Fibroblast of the conjunctiva (primary cell): ENCODE measurements around the gene CAPS.

Experiments used
- DNase-seq: peaks from one replicate; pipeline ENCODE4 v3.0.0-alpha.2; 2010; ENCODE audit warnings: low read depth

Gene CAPS

DNA sequence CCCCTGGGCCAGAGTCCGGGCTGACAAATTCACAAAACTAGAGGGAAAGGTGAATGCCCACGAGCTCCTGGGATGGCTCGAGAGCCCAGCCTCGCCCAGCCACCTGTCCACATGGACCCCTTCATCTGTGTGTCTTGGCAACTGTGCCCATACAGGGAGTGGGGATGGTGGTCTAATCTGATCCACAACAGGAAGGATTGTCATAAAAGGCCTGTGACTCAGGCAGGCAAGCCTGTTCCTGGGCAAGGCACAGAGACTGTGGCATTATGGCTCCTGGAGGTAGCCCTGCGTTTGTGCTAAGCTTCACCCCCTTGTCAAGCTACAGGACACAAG, 20.0 kb downstream of the CAPS start:
- no peak for DNase-seq

GRCh38 chr19:5934774-5935472, 20.9 kb downstream of the CAPS start:
- DNase-seq, result peak; percentile 57

DNA sequence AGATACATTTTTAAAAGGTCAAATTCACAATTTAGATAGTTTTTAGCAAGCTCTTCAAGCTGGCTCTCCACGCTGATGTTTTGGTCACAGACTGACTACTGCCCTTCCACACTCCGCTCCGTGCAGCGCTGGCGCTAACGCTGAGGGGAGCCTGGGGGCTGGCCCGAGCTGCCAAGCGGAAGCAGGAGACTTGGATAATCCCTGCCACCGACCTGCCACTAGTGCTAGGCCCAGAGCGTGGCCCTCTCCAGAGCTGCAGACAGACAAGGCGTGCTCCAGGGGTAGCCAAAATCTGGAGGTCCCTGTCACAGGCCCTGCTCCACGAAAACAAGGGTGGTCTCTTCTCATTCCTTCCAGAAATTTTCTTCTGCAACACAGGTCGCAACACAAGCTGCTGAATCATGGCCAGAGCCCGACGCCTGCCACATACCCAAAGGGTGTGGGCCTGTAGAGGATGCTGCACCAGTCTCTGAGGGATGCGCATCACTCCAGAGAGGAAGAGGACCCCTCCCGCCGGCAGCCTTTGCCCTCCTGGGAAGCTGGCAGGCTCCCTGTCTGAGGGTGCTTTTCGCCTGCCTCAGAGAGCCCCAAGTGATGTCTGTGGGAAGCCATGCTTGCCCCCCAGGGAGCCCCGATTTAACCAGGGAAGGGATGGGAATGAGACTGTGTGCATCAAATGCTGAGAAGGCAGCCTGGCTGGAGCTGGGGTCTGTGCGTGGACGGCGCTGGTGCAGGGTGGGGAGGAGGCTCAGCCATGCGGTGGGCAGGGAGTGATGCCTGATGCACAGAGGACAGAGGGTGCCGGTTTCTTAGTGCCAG, 21.6 kb downstream of the CAPS start:
- DNase-seq, result no peak

- no peak for DNase-seq
These were observed 22.2 kb downstream of the CAPS start for GRCh38 chr19:5936292-5936592.

DNA sequence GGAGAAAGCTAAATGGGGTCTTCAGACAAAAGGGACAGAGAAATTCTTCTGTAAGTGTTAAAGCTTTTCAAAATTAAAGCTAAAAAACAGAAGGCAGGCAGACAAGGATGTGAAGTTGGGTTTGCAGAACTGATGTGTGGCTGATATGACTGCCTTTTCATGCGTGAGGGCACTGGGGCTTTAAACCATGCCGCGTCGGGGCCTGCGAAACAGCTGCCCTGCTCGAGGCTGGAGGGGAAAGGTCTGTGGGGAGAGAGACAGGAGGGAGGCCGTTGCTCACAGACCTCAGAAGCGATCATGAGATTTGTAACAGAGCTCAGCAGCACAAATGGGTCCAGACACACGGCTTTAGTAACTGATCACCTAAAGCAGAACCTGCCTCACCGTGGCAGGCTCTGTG, 23.5 kb downstream of the CAPS start:
- DNase-seq, result no peak

DNA sequence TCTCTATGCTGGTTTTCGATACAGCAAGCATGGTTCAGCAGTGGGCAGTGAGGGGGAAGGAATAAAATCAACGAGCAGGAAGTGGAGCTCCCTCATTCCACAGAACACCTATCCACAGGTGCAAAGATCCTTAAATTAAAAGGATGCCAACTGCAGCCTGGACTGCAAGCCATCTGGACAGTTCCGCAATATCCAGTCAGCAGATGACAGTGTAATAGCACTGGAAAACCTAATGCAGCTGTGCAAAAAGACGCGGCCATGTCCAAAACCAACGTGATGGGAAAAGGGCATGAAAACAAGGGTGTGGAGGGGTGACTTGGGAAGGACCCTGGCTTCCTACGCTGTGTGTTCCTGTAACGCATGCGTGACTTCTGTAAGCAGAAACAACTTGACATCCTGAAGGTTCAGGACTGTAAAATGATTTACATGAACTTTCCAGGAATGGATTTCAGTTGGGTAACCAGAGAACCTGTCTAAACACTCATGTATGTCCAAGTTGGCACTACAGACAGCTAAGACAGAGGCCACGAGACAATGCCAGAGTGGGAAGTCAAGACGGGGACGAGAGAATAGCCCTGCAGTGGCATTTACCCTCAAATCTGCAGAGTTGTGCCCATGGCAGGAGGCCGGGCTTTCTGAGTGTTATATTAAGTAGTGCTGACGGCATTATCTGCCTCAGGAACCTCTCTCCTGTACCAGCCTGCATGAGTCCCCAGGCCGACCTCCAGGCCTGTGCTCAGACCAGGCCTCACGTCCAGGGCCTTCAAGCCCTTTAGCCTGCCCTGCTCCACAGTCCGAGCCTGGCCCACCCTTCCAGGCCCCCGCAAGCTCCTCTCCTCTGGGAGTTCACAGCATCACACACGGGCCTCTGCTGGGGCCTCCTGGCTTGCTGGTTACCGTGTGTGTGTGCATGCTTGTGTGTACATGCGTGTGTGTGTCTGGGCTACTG, 26.5 kb downstream of the CAPS start:
- DNase-seq, result no peak

- DNase-seq, result no peak
These were observed 27.6 kb downstream of the CAPS start for GRCh38 chr19:5941673-5942072.

DNA sequence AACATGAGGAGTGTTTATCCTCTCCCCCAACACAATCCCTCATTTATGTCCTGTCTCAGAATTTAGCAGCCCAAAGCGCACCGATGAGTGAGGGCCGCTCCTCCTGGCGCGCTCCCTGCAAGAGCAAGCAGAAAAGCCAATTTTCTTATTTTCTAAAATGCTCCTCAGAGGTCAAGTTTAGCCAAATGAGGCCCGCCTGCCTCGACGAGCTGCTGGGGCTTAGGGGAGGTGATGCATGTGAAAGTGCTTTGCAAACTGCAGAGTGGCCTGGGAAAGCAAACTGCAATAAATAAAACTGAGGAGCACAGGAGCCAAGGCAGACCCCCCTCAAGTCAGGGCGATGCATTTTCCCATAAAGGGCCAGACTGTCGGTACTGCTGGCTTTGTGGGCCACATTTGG, 29.0 kb downstream of the CAPS start:
- DNase-seq, result no peak

DNA sequence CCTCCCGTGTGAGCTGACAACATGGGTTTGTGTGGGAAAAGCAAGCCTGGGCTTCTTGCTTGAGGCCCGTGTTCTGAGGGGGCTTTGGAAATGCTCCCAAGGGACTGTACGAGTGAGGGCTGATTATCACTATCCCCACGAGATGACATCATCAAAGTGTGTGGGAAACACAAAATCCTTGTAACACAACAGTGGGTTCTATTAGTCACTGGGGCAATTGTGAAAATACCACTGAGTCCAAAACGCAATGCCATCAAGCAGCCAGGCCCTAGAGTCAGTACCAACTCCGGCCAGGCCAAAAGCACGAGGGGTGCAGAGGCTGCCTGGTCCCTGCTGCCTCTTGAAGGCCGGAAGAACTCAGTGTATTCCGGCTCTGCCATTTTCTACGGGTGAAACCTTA, 29.6 kb downstream of the CAPS start:
- no peak for DNase-seq

GRCh38 chr19:5947435-5947834, 33.4 kb downstream of the CAPS start:
- DNase-seq, result peak; percentile 18

DNA sequence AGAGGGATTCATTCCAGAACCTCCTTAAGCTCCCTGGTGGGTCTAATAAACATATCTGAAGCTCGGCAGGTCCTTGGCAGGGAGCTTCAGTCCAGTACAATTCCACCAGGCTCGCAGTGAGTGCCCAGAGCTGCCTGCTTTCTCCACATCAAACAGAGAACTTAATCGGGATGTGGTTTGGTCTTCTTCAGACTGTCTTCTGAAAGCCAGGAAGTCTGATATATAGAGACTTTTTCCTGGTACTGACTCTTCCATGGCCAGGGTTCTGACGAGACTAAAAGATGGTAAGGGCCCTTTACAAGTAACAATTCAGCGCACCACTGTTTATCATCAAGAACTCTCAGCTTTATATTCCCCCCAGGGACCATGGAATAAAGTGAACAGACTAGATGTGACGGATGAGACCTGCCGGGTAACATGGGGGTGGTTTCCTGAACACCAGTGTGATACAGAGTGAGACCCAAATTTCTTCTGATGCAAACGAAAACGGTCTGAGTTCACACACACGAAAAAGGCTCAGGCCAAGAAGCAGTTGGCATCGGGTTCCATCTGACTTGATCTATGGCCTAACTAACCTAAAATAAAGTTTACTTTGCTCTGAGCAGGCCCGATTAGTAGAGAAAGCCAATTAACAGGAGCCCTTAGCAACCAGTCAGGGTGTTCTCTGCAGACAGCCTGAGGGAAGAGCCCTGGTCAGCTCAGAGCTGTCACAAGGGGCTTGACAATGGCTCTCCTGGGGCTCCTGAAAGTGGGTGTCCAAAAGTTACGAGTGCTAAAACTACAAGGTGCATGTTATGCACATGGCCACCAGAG, 34.9 kb downstream of the CAPS start:
- DNase-seq, result no peak

GRCh38 chr19:5949792-5950305, 35.8 kb downstream of the CAPS start:
- DNase-seq, result no peak

DNA sequence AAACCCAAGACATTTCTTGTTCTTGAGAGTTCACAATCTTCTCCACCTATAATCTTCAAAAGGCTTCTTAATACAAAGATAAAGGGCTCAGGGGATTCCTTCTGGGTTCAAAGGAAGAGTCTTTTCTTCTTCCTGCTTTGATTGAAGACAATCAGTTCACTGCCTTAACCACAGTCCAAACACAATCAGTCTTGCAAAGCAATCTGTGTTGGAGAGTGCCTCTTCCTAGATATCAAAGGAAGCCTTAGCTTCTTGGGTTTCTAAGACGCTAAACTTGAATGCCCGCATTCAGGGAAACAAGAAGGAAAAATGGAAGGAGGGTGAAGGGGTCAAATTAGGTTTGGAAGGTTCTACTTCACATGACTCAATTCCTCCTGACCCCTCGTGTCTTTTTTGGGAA, 36.7 kb downstream of the CAPS start:
- no peak for DNase-seq

DNA sequence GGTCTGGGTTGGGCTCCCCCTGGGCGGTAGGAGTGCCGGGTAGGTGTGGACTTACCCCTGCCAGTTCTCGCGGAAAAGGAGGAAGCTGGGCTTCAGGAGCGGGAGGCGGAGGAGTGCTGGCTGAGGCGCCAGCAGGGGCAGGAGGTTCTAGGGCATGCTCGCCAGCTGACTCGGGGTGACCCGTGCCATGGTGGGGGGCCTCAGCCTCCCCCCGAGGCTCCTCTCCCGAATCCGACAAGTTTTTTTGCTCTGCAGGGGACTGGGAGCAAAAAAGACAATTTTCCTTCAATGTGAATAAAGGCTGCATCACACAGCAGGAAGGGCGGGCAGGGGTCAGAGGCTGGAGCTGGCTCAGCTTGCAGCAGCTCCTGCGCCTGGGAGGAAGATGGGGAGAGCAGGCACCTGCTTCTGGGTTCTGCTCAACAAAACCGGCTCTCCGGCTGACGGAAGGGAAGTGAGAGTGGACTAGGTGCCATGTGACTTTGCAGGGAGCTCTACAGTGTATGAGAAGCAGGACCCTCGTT, 37.3 kb downstream of the CAPS start:
- DNase-seq, result no peak

GRCh38 chr19:5952193-5953029, 38.4 kb downstream of the CAPS start:
- DNase-seq, result no peak

- DNase-seq, result no peak
These were observed 39.1 kb downstream of the CAPS start for GRCh38 chr19:5953030-5953589.

- no peak for DNase-seq
These were observed 39.7 kb downstream of the CAPS start for GRCh38 chr19:5953680-5954213.

- DNase-seq, result no peak
These were observed 40.2 kb downstream of the CAPS start for GRCh38 chr19:5954293-5954692.

DNA sequence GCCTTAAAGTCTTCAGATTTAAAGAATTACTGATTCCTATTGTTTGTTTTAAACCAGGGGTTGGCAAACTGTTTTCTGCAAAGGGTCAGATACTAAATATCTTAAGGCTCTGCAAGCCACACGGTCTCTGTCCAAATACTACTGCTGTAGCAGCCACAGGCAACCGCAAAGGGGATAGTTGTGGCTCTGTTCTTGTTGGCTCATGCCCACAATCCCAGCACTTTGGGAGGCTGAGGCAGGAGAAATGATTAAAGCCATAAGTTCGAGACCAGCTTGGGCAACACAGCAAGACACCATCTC, 41.5 kb downstream of the CAPS start:
- no peak for DNase-seq

DNA sequence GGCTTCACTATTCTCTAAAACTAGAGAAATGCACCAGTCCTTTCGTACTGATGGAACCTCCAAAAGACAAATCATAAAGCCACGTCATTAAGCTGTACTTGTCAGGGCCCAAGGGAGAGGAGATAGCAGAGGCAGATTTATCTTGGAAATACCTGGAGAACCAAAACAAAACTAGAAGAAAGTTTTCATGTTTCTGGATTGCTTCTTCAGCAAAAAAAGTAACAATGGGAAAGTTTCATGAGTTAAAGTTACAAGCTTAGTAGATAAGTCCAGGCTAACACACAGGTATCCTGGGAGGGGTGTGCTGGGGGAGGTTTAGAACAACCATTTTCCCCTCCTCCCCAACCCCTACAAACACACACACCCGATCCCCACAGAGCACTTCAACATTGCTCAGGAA, 42.3 kb downstream of the CAPS start:
- DNase-seq, result no peak
